Activated T-cell treated with anti-CD3 and anti-CD28 coated beads, Interleukin-2, amount 50 U/mL, for 72 hours (primary cell): ENCODE measurements around the gene LRMDA. TPM values are rescaled to one million over a fixed set of nuclear protein-coding genes. Genes with fewer than 3 reads are reported as not detected.

ENCODE experiments used
- ATAC-seq, 2 donors: fragments of 150-1000 bp; cut with Tn5 transposase; replicated peaks in 1 of 2; 2 replicates each; pipeline ENCODE4 v1.10.0; 2021; ENCODE audit warnings: moderate library complexity in 2 of 2, mild to moderate bottlenecking in 1 of 2
- DNase-seq, 2 donors: peaks; one replicate each; pipeline ENCODE4 v3.0.0; 2021 to 2022; ENCODE audit warnings: mixed read lengths in 1 of 2
- H3K27ac Mint-ChIP-seq: one replicate; pipeline ENCODE4 v1.8.0; 2022; ENCODE audit warnings: mild to moderate bottlenecking, moderate library complexity, mixed read lengths
- H3K27me3 Mint-ChIP-seq: one replicate; pipeline ENCODE4 v1.8.0; 2022; ENCODE audit warnings: low read depth, mixed read lengths
- H3K36me3 Mint-ChIP-seq, 2 donors: one replicate each; pipeline ENCODE4 v1.8.0; 2022; ENCODE audit warnings: mixed read lengths in 2 of 2, mild to moderate bottlenecking in 1 of 2; ENCODE audit not compliant: insufficient read depth in 2 of 2
- H3K4me1 Mint-ChIP-seq: one replicate; pipeline ENCODE4 v1.8.0; 2022; ENCODE audit warnings: low read depth, mixed read lengths
- H3K4me3 Mint-ChIP-seq, 2 donors: one replicate each; pipeline ENCODE4 v1.8.0; 2022; ENCODE audit warnings: mild to moderate bottlenecking in 2 of 2, mixed read lengths in 2 of 2, moderate library complexity in 2 of 2
- H3K9me3 Mint-ChIP-seq, 2 donors: one replicate each; pipeline ENCODE4 v1.8.0; 2022; ENCODE audit warnings: mixed read lengths in 2 of 2
- total RNA-seq, 2 donors: library from RNA; stranded (reverse); gene quantifications; one replicate each; pipeline ENCODE4 v1.2.3, GENCODE V29; 2022

Gene LRMDA
- total RNA-seq, 2 donors from 2014 or later, result not detected

GRCh38 chr10:75404815-75405597, 26.4 kb upstream of the LRMDA start:
- peaks cover 64% of the 10 kb centered on the region for H3K27me3 Mint-ChIP-seq
- no peak overlapping the region for H3K4me3 Mint-ChIP-seq
- no peaks in the 10 kb centered on the region for H3K9me3 Mint-ChIP-seq
- no peak for ATAC-seq
- peaks cover 2 to 3% of the 10 kb centered on the region in 2 donors for H3K36me3 Mint-ChIP-seq
- DNase-seq, result no peak
- H3K4me1 Mint-ChIP-seq, result peaks cover 44% of the 10 kb centered on the region
- H3K27ac Mint-ChIP-seq, result no peak overlapping the region

DNA sequence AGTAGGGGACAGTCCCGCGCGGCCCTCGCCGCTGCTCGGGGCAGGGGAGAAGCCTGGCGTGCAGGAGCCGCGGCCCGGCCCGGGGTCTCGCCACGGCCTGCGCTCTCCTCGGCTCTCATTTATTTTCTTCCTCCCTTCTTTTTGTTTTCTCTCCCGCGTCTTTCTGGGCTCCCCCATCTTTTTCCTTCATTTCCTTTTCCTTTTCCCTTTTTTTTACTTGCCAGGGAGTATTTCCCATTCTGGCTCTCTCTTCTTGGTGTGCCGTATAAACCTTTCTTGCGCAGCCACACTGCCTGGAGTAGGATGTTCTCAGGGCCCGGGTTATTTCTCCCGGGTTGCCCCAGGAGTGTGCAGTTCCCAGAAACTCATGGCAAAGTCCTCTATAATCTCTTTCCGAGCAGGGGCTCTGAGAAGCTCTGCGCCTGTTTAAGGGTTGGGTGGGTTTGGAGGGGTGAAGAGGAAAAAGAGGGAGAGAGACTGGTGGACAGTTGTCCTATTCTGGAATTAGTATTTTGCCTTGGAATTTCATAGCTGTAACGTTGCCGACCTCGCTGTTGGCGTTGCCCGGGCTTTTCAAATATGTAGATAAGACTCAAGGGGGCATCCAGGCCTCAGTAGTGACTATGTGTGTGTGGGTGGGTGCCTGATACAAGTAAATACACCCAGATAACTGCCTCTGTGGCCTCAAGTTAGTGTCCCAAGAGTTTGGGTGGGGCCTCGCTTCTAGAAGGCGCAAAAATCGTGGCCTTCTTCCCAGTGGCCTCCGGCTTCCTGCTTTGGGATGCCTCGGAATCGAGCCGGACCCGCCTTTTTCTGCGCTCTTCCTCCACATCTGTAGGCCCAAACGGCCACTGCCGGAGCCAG, 25.6 kb upstream of the LRMDA start:
- Mint-ChIP-seq H3K27me3 (peaks cover 66% of the 10 kb centered on the region), H3K4me1 (peaks cover 37% of the 10 kb centered on the region), H3K4me3 (no peak overlapping the region)

DNA sequence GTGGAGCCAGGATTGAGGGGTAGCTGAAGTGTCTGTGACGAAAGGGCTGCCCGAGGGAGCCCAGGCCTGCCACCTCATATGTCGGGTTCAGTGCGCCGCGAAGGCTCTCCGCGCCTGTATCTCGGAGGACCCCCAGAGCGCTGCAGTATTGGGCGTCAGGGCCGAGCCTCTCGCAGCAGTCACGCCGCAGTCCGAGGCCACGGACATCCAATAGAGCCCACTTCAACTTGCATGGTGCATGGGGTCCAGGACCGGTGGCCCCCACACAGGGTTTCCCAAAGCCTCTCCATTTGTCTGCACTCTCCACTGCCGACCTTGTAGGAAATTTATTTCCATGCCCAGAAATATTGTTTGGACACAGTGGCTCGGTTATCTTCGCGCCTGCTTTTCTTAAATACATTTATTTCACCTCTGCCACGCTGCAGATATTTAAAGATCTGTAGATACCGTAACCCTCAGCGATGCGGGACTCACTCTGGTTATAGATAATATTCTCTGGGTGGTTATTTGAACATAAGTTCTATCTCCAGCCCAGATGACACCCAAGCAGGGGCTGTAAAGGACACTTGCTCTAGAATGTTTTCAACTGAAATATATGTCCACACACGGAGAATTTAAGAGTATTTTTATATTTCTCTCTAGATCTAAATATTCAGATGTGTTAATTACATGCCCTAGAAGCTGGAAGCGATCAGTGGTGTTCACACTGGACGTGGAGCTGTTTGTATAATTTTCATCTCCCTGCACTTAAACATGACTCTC, 24.8 kb upstream of the LRMDA start:
- ATAC-seq (no peak), DNase-seq (no peak)
- H3K4me3 Mint-ChIP-seq, result peak overlapping the region; percentile 70 to 80
- H3K4me1 Mint-ChIP-seq, result peaks cover 36% of the 10 kb centered on the region
- H3K27me3 Mint-ChIP-seq, result peaks cover 74% of the 10 kb centered on the region
- no peak overlapping the region for H3K27ac Mint-ChIP-seq
- H3K36me3 Mint-ChIP-seq, result peaks cover 2 to 3% of the 10 kb centered on the region in 2 donors
- H3K9me3 Mint-ChIP-seq, result no peaks in the 10 kb centered on the region

More for the DNA sequence above, 25.6 kb upstream of the LRMDA start:
- no peak overlapping the region for H3K27ac Mint-ChIP-seq
- ATAC-seq (no peak), DNase-seq (no peak)
- H3K36me3 Mint-ChIP-seq, result peaks cover 2 to 3% of the 10 kb centered on the region in 2 donors
- no peaks in the 10 kb centered on the region for H3K9me3 Mint-ChIP-seq

DNA sequence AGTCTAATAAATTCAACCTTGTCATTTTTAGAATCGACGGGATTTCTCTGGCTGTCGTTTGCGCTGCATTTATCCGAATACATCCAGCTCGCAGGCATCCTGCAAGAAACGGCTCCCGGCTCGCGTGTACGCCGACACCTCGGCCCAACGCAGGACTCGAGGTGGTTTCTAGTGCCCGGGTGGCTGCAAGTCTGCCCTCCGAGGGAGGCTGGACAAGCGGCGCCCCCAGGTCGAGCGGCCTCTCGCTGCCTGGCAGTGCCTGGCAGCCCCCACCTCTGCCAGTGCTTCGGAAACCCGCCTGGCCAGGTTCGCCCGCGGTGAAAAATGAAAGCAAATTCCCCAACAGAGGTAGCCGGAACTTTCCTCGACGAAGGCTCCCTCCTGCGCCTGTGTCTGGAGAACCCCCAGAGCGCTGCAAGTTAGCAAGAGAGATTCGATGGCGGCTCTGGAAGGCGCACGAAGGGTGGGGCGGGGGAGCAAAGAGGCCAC, 24.2 kb upstream of the LRMDA start:
- Mint-ChIP-seq H3K4me3 (peak overlapping the region; percentile 70 to 80), H3K36me3 (peaks cover 2 to 3% of the 10 kb centered on the region in 2 donors), H3K4me1 (peaks cover 35% of the 10 kb centered on the region), H3K27me3 (peaks cover 71% of the 10 kb centered on the region), H3K9me3 (no peaks in the 10 kb centered on the region), H3K27ac (no peak overlapping the region)
- ATAC-seq (no peak), DNase-seq (no peak)

- Mint-ChIP-seq H3K36me3 (peaks cover 0 to 2% of the 10 kb centered on the region in 2 donors), H3K9me3 (no peaks in the 10 kb centered on the region), H3K4me1 (peaks cover 29% of the 10 kb centered on the region), H3K4me3 (peak overlapping the region; percentile 85 to 86), H3K27ac (no peak overlapping the region), H3K27me3 (peaks cover 70% of the 10 kb centered on the region)
- ATAC-seq (no peak), DNase-seq (no peak)
Measured at GRCh38 chr10:75407713-75408508, 23.5 kb upstream of the LRMDA start.

- no peaks in the 10 kb centered on the region for H3K9me3 Mint-ChIP-seq
- no peak for ATAC-seq
- peaks cover 0 to 2% of the 10 kb centered on the region in 2 donors for H3K36me3 Mint-ChIP-seq
- H3K27ac Mint-ChIP-seq, result no peak overlapping the region
- no peak for DNase-seq
- peaks cover 70% of the 10 kb centered on the region for H3K27me3 Mint-ChIP-seq
- H3K4me3 Mint-ChIP-seq, result peak overlapping the region; percentile 85 to 86
- H3K4me1 Mint-ChIP-seq, result peaks cover 23% of the 10 kb centered on the region
Measured at GRCh38 chr10:75408509-75408875, 22.9 kb upstream of the LRMDA start.

- H3K9me3 Mint-ChIP-seq, result no peaks in the 10 kb centered on the region
- H3K36me3 Mint-ChIP-seq, result peaks cover 0 to 2% of the 10 kb centered on the region in 2 donors
- DNase-seq (peak; percentile 57 to 67), ATAC-seq (peak; percentile 82 to 85)
- peaks cover 68% of the 10 kb centered on the region for H3K27me3 Mint-ChIP-seq
- peak overlapping the region; percentile 85 to 86 for H3K4me3 Mint-ChIP-seq
- peaks cover 16% of the 10 kb centered on the region for H3K4me1 Mint-ChIP-seq
- H3K27ac Mint-ChIP-seq, result no peak overlapping the region
Measured at GRCh38 chr10:75408911-75409885, 22.2 kb upstream of the LRMDA start.

GRCh38 chr10:75410132-75411005, 21.1 kb upstream of the LRMDA start:
- Mint-ChIP-seq H3K27me3 (peaks cover 70% of the 10 kb centered on the region), H3K27ac (no peak overlapping the region), H3K36me3 (peaks cover 0 to 2% of the 10 kb centered on the region in 2 donors), H3K4me3 (peak overlapping the region; percentile 74 to 77), H3K4me1 (peaks cover 15% of the 10 kb centered on the region), H3K9me3 (no peaks in the 10 kb centered on the region)
- ATAC-seq, result no peak
- DNase-seq, result no peak

- ATAC-seq (no peak), DNase-seq (no peak)
- Mint-ChIP-seq H3K27ac (no peak overlapping the region), H3K4me3 (no peak overlapping the region), H3K9me3 (no peaks in the 10 kb centered on the region), H3K27me3 (peaks cover 63% of the 10 kb centered on the region), H3K4me1 (no peaks in the 10 kb centered on the region), H3K36me3 (no peaks in the 10 kb centered on the region)
Measured at GRCh38 chr10:75414527-75414926, 16.9 kb upstream of the LRMDA start.

DNA sequence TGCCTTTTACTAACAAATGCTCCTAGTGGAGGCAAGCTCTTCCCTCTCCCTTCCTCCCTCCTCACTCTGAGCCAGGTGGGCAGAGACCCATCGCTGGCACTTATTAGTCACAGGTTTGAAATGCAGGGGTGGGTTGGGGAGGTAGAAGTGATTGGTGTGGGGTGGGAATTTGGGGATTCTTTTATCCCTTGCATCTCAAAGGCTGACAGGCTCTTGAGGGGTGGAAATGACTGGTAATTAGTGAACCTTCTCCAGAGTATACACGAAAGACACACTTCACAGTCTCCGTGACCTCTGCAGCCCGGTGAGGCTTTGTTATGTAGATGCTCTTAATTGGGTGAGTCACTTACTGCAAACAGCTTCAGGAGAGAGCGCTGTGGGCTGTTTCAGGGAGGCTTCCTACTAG, 13.9 kb upstream of the LRMDA start:
- Mint-ChIP-seq H3K4me1 (no peaks in the 10 kb centered on the region), H3K9me3 (no peaks in the 10 kb centered on the region), H3K4me3 (no peak overlapping the region), H3K36me3 (no peaks in the 10 kb centered on the region), H3K27ac (no peak overlapping the region), H3K27me3 (peaks cover 38% of the 10 kb centered on the region)
- no peak for ATAC-seq
- DNase-seq, result no peak

DNA sequence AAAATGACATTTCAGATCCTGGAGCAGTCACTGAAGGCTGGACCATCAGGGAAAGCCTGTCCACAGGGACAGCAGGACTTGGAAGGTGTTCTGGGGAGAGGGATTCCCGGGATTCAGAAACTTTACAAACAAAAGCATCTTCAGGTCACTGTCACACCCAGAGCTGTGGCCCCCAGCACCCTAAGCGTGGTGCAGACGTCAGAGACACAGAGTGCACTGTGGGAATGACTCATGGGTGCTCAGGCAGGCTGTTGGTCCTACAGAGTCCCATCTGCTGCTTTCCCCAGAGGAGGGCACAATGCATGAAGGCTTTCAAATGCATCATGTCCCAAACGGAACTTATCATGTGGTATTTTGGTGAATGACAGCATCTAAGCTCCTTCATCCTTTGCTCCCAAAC, 13.1 kb upstream of the LRMDA start:
- H3K27ac Mint-ChIP-seq, result no peak overlapping the region
- peaks cover 32% of the 10 kb centered on the region for H3K27me3 Mint-ChIP-seq
- DNase-seq, result no peak
- no peak for ATAC-seq
- H3K9me3 Mint-ChIP-seq, result no peaks in the 10 kb centered on the region
- no peaks in the 10 kb centered on the region for H3K4me1 Mint-ChIP-seq
- no peak overlapping the region for H3K4me3 Mint-ChIP-seq
- no peaks in the 10 kb centered on the region for H3K36me3 Mint-ChIP-seq
